ENCODE measurements around the gene CFAP46.

- TF ChIP-seq CTCF (IDR thresholded peaks at IDR 0.05) (no peak), SIN3A (IDR thresholded peaks at IDR 0.05; ENCODE audit: borderline replicate concordance, insufficient read depth, low read depth, low read length) (no peak), REST (IDR thresholded peaks at IDR 0.05; ENCODE audit: insufficient read depth in 1 of 2, low read depth in 2 of 2, low read length in 1 of 2) (no peak)
These were observed 162.0 kb downstream of the CFAP46 start for GRCh38 chr10:132780356-132780755.

All from Panc1 (cell line).